ENCODE measurements around the gene HPS1.

DNA sequence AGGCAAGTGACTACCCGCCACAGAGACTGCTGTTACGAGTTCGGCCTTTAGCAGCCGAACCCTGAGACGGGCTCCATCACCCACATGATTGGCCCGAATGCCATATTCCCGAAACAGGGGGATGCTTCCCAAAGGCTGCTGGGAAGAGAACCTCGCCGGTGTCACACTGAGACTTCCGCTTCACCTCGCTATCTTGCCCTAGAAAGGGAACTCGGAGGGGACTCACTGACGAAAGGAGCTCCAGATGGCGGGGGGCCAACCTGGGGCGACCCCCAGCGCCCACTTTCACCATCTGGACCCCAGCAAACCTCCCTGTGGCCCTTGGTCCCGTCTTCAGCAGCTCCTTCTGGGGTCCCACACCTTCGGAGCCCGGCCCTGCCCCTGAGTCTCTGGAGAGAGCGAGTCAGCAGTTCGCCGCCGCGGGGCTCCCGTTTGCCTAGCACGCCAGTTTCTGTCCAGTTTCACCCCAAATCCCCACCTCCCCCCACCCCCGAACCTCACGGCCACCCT is 529 bp downstream of the HPS1 start:
- TF ChIP-seq NFIC (IDR thresholded peaks at IDR 0.05) (no peak), EP300 (IDR thresholded peaks at IDR 0.05; ENCODE audit: borderline replicate concordance) (no peak), TAF1 (IDR thresholded peaks at IDR 0.05; ENCODE audit: low read depth) (no peak), RAD21 (IDR thresholded peaks at IDR 0.05; ENCODE audit: low read depth) (no peak), CREB1 (IDR thresholded peaks at IDR 0.05; ENCODE audit: low read depth) (no peak)
- TF ChIP-seq, protein P1, sequence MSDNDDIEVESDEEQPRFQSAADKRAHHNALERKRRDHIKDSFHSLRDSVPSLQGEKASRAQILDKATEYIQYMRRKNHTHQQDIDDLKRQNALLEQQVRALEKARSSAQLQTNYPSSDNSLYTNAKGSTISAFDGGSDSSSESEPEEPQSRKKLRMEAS (IDR thresholded peaks at IDR 0.05) = no peak
